Uterus (tissue), 4 donors: ENCODE data around the gene CBR3. TPM values are rescaled to one million over a fixed set of nuclear protein-coding genes. Genes with fewer than 3 reads are reported as not detected.
"Not testable (repeated sequence)": the region's sequence is repeated elsewhere in the genome, so short reads cannot be mapped to it uniquely, and the experiment has no call there.

Source experiments
- DNase-seq, 2 donors: peaks; one replicate each; pipeline ENCODE4 v3.0.0-alpha.2; 2019 to 2020
- H3K27ac ChIP-seq, 2 donors: fragments of 200-600 bp; sonication (generic); 1 replicate in 1 of 2; 2 replicates in 1 of 2; pipeline ENCODE4 v1.5.1; 2016 to 2018
- H3K27me3 ChIP-seq, 2 donors: fragments of 200-600 bp; sonication (generic); one replicate each; pipeline ENCODE4 v1.5.1; 2018 to 2019; ENCODE audit warnings: control low read depth in 1 of 2
- H3K36me3 ChIP-seq, 2 donors: fragments of 200-600 bp; sonication (generic); one replicate each; pipeline ENCODE4 v1.5.1; 2019; ENCODE audit warnings: control low read depth in 1 of 2
- H3K4me1 ChIP-seq, 2 donors: fragments of 200-600 bp; sonication (generic); one replicate each; pipeline ENCODE4 v1.5.1; 2018 to 2019; ENCODE audit warnings: control low read depth in 1 of 2
- H3K4me3 ChIP-seq, 2 donors: fragments of 200-600 bp; sonication (generic); 1 replicate in 1 of 2; 2 replicates in 1 of 2; pipeline ENCODE4 v1.5.1; 2018 to 2019; ENCODE audit warnings: mild to moderate bottlenecking in 1 of 2
- H3K9me3 ChIP-seq, 2 donors: fragments of 200-600 bp; sonication (generic); one replicate each; pipeline ENCODE4 v1.5.1; 2019; ENCODE audit warnings: control low read depth in 1 of 2
- CTCF ChIP-seq, 4 experiments: fragments of 200-600 bp in 2 of 4; fragments of 450-650 bp in 2 of 4; sonication (generic) in 2 of 4; IDR thresholded peaks; one replicate each; pipeline ENCODE4 v1.5.1; 2016 to 2019; ENCODE audit warnings: antibody characterized with exemption in 4 of 4, mild to moderate bottlenecking in 2 of 4, moderate library complexity in 1 of 4
- POLR2A ChIP-seq, 2 donors: fragments of 450-650 bp; IDR thresholded peaks; one replicate each; pipeline ENCODE4 v1.6.1; 2016; ENCODE audit warnings: antibody characterized with exemption in 2 of 2, mild to moderate bottlenecking in 1 of 2, moderate library complexity in 1 of 2
- intact Hi-C: fragments of 100-400 bp; cut with DNase I; formaldehyde crosslinking; loops from one replicate; pipeline ENCODE4 v1.15.1; 2023; ENCODE audit warnings: low total_unique reads
- total RNA-seq, 4 donors: library from RNA; depleted of rRNA in 3 of 4; stranded (reverse); fragments of >200 nt in 3 of 4; gene quantifications; one replicate each; pipeline versions ENCODE4 v1.1.0 to v1.2.4, GENCODE V29; 2014 to 2023
- donor health status: DM: yes; HTN: yes; CAD: no.

CBR3 gene
- total RNA-seq, 4 donors from 2014 or later: 2.6 to 7.3 (median 5.2) TPM

GRCh38 chr21:36096398-36097290 is 38.2 kb upstream of the CBR3 start:
- TF ChIP-seq POLR2A (IDR thresholded peaks at IDR 0.05) (no peak), CTCF (IDR thresholded peaks at IDR 0.05) (no peak)
- no peak for DNase-seq
- no peak overlapping the region for H3K27ac ChIP-seq
- intact Hi-C loops: no loop called here
- H3K9me3 ChIP-seq: no peaks in the 10 kb centered on the region
- H3K4me3 ChIP-seq: no peak overlapping the region
- no peaks in the 10 kb centered on the region for H3K27me3 ChIP-seq
- no peaks in the 10 kb centered on the region for H3K4me1 ChIP-seq
- no peaks in the 10 kb centered on the region for H3K36me3 ChIP-seq

- Histone ChIP-seq H3K27ac (no peak overlapping the region), H3K27me3 (no peaks in the 10 kb centered on the region), H3K4me1 (no peaks in the 10 kb centered on the region), H3K36me3 (no peaks in the 10 kb centered on the region), H3K4me3 (no peak overlapping the region), H3K9me3 (no peaks in the 10 kb centered on the region)
- intact Hi-C loops: no loop called here
- DNase-seq: no peak
- TF ChIP-seq CTCF (IDR thresholded peaks at IDR 0.05) (no peak), POLR2A (IDR thresholded peaks at IDR 0.05) (no peak)
Observed at GRCh38 chr21:36097427-36098181, 37.3 kb upstream of the CBR3 start.

GRCh38 chr21:36098182-36098532 is 36.7 kb upstream of the CBR3 start:
- TF ChIP-seq CTCF (IDR thresholded peaks at IDR 0.05): no peak
- no peak for TF ChIP-seq POLR2A (IDR thresholded peaks at IDR 0.05)
- Histone ChIP-seq H3K36me3 (no peaks in the 10 kb centered on the region), H3K4me1 (no peaks in the 10 kb centered on the region), H3K9me3 (no peaks in the 10 kb centered on the region), H3K27ac (no peak overlapping the region), H3K27me3 (no peaks in the 10 kb centered on the region), H3K4me3 (no peak overlapping the region)
- no peak for DNase-seq
- intact Hi-C loops: no loop called here

GRCh38 chr21:36099000-36099399 is 35.9 kb upstream of the CBR3 start:
- DNase-seq: no peak
- H3K36me3 ChIP-seq: no peaks in the 10 kb centered on the region
- H3K4me3 ChIP-seq: no peak overlapping the region
- intact Hi-C loops: no loop called here
- no peaks in the 10 kb centered on the region for H3K9me3 ChIP-seq
- H3K27me3 ChIP-seq: no peaks in the 10 kb centered on the region
- no peaks in the 10 kb centered on the region for H3K4me1 ChIP-seq
- TF ChIP-seq POLR2A (IDR thresholded peaks at IDR 0.05) (no peak), CTCF (IDR thresholded peaks at IDR 0.05) (no peak)
- H3K27ac ChIP-seq: no peak overlapping the region

GRCh38 chr21:36099695-36100211 is 35.1 kb upstream of the CBR3 start:
- H3K4me1 ChIP-seq, H3K27me3 ChIP-seq, H3K36me3 ChIP-seq, H3K9me3 ChIP-seq, intact Hi-C loops, H3K4me3 ChIP-seq, DNase-seq, H3K27ac ChIP-seq: not testable (repeated sequence)
